C1 segment of cervical spinal cord (tissue), 14 donors: Measurements from ENCODE around the gene SMYD3.

Source experiments
- DNase-seq, 14 donors: peaks; one replicate each; lab custom pipeline; 2025; lab: John Stamatoyannopoulos, UW

The SMYD3 gene

DNA sequence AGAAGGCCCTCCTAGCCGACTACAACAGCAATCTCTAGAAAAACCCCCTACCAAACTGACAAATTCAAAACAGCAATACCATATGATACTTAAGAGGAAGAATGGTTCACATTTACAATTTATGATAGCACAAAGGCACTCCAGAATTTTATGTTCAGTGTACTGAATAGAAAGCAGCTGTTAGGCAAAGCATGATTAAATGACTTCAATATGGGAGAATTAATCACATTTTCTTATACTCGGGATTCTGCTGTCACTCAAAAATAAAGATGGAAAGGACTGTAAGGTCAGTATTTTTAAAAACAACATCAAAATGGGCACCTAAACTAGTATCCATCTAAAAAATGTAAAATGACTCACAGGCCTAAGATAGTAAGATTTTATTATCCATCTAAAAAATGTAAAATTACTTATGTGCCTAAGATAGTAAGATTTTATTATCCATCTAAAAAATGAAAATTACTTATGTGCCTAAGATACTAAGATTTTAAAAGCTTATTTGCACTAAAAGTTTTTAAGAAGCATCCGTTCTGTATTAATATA, 198.5 kb downstream of the SMYD3 start:
- DNase-seq: no peak

- no peak for DNase-seq
Observed at GRCh38 chr1:246306415-246307037, 200.6 kb downstream of the SMYD3 start.

GRCh38 chr1:246304484-246305259, 202.4 kb downstream of the SMYD3 start:
- no peak for DNase-seq

DNA sequence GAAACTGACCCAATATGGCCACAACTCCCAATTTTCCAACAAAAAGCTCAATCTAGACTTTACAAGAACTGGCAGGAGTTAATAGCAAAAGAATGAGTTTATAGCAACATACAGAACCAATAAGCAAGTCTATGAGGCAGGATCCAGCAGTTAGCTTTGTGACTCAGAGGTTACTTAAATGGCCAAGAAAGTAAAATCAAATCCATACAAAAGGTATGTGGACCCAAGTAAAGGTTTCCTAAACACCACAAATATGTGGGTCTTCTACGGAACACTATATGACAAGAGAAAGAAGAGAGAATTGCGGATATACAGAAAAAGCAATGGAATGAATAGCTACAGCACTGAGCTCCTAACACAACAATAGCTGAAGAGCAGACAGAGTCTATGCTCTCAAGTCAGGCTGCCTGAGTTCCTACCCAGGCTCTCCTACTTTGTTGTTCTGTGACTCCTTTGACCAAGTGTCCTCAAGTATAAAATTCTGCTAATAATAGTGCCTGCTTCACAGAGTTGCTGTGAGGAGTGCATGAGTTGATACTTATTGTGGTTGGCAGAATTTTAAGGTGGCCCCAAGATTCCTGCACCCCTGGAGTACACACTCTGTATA, 204.3 kb downstream of the SMYD3 start:
- no peak for DNase-seq

DNA sequence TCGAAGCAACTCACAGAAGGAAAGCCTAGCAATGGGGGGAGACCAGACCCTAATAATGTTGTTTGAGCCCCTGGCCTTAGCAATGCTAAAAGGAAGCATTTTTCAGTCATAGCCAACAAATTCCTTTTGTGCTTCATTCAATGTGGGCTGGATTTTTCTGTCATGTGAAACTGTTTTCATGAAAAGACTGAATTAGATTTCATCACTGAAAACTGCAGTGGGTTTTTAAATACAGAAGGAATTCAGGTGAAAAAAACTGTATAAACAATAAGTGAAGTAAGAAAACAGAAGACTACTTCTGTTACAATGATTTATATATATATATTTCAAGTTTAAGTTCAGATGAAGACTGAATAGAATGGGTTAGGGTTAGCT, 204.8 kb downstream of the SMYD3 start:
- no peak for DNase-seq

DNA sequence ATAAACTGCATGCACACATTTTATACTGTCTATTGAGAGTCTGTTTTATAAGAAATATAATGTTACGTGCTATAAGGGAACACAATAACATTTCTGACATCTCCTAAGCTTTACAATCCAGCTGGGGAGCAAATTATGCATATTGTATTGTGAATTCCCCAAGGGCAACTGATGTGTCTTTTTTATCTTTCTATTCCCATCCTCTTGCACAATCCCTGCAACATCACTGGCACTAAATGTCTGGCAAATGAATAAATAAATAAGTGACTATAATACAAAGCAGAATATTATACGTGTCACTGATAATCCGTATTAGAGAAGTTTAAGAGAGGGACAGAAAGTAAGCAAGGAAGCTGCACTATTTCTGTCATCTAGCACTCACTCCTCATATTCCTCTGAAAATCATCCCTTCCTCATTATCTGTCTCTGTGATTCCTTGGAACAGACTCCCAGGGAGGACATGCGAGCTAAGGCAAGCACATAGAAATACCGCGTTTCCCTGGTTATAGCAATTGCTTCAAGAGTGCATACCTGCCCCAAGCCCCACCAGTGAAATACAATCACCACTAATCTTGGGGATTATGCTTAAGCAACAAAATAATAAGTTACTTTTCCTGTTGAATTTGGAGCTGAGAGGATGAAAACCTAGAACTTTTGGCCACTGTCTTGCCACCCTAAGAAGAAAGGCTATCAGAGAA, 205.4 kb downstream of the SMYD3 start:
- DNase-seq: no peak

- no peak for DNase-seq
Observed at GRCh38 chr1:246300626-246301549, 206.2 kb downstream of the SMYD3 start.

DNA sequence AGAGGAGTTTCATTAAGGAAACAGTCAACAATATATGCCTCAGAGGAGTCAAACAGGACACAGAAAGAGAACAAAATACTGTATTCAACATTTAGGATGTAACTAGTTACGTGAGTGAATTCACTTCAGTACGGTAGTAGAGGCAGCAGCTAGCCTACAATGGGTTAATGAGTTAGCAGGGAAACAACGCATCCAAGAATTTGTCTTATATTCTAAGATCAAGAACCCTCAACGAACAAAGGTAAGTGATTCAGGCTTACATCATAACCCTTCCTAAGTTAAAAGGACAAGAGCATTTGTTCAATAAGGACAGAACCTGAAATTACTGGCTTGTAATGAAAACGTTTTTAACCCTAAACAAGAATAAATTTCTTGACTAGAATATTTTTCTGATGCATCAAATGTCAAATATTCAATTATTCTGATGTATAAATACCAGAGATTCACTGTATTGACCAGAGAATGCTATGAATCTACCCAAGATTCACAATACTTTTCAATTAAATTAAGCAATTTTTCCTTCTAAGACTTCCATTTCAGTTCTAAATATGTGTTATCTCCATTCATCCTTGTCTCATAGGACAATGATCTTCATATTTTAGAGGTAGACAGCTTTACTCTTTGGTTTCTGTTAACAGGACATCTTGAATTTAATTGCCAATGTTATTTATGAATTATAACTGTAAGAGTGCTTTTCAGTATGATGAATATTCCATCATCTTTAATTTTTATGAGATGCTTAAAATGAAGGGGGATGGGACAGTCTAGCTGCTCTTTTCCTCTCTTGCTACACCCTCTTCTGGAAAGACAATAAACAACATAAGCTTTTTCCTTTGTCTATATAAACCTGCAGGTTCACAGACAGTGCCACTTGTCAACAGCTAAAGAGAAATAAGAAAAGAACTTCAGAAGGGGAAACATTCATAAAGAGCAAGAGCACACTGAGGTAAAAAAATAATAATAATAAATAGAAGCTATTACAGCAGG, 209.5 kb downstream of the SMYD3 start:
- DNase-seq: no peak

DNA sequence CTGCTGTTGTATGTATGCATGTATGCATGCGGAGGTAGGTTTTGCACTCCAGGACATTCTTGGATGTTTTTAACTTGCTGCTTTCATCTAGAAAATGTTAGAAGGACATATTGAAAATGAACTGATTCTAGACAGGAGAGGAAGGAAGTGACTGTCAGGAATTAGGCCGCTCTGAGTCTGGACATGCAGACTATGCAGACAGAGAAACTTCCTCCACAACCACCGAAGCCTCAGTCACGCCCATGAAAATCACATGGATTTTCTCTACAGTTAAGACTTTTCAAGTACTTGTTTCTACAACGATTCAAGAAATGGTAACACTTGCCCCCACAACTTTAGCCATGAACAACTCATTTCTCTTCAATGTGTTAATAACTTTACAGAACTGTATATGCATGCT, 211.1 kb downstream of the SMYD3 start:
- DNase-seq: no peak

DNA sequence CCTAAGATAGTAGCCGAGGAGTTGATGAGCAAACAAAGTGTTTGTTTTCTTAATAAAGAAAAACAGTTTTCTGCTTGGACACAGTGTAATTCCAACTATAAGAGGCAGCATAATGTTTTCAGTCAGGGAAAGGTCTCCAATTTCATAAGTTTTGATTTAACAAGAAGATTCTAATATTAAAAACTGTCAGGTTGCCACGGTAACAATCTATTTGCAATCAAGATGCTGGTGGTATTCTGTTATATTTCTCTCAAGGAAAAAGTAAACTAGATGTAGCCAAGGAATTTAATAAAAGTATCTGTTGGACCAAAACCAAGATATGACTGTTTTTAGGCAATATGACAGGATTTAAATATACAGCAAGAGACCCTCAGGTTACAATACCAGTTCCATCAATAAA, 211.7 kb downstream of the SMYD3 start:
- DNase-seq: no peak

- DNase-seq: no peak
Observed at GRCh38 chr1:246294263-246294662, 212.8 kb downstream of the SMYD3 start.

DNA sequence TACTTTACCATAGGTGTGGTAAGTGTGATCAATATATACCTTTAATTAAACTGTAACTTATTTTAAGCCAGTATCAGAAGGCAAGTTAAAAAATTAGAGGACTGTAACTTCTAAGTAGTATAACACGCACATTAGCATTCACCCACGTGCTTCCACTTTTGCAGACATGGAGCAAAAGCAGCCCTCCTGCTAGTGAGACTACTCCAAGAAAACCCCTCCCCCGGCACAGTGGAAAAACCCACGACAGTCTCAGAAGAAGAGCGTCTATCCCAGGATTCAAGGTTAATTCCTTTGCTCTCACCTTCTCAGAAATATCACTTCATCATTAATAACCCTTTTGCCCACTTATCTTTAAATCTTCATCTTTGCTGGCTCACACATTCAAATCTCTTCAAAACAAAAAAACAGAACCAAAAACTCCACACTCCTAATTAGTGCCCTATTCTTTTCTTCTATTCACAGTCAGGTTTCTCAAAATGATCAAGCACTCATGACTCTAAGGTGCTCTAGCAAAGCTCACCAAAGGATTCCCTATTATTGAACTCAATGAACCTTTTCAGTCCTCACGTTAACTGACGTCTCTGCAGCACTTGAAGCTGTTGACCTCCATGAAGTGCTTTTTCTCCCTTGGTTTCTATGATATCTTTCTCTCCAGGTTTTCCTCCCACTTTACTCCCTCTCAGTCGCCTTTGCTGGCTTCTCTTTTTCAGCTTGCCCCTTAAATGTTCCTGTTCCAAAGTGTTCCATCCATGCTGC, 213.5 kb downstream of the SMYD3 start:
- no peak for DNase-seq

GRCh38 chr1:246292571-246292970, 214.5 kb downstream of the SMYD3 start:
- no peak for DNase-seq

DNA sequence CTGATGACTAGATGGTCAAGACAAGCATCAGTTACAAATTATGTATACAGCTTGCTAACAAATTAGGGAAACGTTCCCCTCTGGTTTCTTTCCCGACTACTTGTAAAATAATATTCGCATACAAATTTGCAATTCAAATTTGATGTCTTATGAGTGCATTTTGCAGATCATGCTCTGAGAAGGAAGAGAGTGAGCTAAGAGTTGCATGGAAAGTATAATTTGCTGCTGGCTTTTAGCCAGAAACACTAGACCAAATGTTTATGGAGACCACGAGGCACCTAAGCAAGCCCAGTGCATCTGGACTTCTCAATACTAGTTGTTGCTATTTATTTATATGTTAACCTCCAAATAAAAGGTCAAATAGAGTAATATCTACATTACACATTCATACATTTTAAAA, 216.0 kb downstream of the SMYD3 start:
- DNase-seq: no peak

- peak in 1 of 14 donors; percentile 24 for DNase-seq
Observed at GRCh38 chr1:246283771-246284410, 223.2 kb downstream of the SMYD3 start.

- DNase-seq: no peak
Observed at GRCh38 chr1:246281639-246282038, 225.4 kb downstream of the SMYD3 start.

GRCh38 chr1:246281195-246281594, 225.9 kb downstream of the SMYD3 start:
- no peak for DNase-seq

DNA sequence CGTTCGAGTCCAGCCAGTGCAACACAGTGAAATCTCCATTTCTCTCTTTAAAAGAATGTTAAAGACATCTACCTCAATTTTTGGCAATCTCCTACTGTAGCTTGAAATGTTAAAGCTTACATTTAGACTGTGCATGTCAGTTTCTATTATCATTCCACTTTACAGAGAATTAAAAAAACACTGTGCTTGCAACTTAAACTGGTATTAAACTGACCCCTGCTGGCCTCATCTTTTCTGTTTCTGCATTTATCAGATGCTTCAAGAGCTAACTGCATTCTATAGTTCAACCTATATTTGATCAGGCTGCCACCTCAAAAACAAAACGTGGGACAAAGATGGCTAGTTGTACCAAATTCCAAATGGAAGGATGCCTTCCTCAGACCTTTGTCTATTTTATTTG, 226.5 kb downstream of the SMYD3 start:
- peak in 1 of 14 donors; percentile 13 for DNase-seq

DNA sequence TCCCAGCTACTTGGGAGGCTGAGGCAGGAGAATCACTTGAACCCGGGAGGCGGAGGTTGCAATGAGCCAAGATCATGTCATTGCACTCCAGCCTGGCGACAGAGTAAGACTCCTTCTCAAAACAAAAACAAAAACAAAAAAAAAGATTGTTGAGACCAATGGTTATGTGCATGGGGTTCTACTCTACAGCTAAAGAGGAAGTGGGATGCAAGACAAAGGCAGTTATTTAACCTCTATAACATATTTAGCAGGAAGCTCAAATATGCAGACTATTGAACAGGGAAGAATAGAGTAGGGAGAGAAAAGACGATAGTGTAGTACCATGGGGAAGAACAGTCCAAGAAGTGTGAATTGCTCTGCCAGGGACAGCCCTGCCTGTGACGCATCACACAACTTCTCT, 227.7 kb downstream of the SMYD3 start:
- no peak for DNase-seq
